Tibial nerve (tissue), 4 donors: Measurements from ENCODE around the gene CHST14.

Source experiments
- EP300 ChIP-seq, 2 donors: sonication (generic); formaldehyde crosslinking; IDR thresholded peaks; one replicate each; pipeline ENCODE4 v1.6.1; 2017; ENCODE audit warnings: antibody characterized with exemption in 2 of 2, mild to moderate bottlenecking in 1 of 2
- POLR2A ChIP-seq, 2 donors: fragments of 450-650 bp; IDR thresholded peaks; one replicate each; pipeline ENCODE4 v1.6.1; 2017; ENCODE audit warnings: antibody characterized with exemption in 2 of 2, mild to moderate bottlenecking in 2 of 2, moderate library complexity in 2 of 2
- TF ChIP-seq, protein P1 (sequence below), 5 experiments: fragments of 200-600 bp in 3 of 5; fragments of 450-650 bp in 2 of 5; sonication (generic) in 3 of 5; IDR thresholded peaks; one replicate each; pipeline ENCODE4 v1.5.1; 2016 to 2019; ENCODE audit warnings: antibody characterized with exemption in 5 of 5, mild to moderate bottlenecking in 3 of 5, moderate library complexity in 2 of 5

DNA sequence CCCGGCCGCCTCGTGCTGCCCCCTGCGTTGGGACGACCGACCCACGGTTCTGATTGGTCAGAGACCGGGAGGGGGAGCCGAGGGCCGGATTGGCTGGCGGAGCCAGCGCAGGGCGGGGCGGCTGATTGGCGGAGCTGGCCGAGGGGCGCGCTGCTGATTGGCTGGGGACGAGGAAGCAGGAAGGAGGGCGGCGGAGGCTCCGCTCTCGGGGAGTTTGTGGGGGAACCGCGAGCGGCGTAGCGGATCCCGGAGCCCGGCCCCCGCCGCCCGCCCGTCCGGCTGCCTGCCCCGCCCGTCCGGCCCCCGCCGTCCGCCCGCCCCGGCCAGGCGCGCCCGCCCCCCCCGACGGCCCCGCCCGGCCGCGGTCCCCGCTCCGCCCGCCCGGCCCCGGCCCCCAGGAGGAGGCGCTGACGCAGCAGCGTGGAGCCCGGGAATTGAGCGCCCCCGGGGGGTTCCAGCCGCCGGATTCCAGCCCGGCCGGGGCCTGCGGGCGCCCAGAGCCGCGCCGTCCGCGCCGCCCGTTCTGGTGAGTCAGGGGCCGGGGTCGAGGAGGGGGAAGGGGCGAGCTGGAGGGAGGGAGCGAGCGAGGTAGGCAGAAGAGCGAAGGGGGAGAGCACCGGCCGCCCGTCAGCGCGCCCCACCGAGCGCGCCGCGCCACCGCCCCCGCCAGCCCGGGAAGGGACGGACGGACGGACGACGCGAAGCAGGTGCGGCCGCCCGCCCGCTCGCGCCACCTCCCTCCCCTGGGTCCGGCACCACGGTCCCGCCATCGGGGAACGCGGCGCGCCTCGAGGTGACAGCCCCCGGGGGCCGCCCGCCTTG is 29.8 kb upstream of the CHST14 start, which contains the start of gene BAHD1:
- TF ChIP-seq POLR2A (IDR thresholded peaks at IDR 0.05) (peak in 1 of 2 donors; percentile 37), EP300 (IDR thresholded peaks at IDR 0.05) (peak in 1 of 2 donors; percentile 38)
- TF ChIP-seq, protein P1, sequence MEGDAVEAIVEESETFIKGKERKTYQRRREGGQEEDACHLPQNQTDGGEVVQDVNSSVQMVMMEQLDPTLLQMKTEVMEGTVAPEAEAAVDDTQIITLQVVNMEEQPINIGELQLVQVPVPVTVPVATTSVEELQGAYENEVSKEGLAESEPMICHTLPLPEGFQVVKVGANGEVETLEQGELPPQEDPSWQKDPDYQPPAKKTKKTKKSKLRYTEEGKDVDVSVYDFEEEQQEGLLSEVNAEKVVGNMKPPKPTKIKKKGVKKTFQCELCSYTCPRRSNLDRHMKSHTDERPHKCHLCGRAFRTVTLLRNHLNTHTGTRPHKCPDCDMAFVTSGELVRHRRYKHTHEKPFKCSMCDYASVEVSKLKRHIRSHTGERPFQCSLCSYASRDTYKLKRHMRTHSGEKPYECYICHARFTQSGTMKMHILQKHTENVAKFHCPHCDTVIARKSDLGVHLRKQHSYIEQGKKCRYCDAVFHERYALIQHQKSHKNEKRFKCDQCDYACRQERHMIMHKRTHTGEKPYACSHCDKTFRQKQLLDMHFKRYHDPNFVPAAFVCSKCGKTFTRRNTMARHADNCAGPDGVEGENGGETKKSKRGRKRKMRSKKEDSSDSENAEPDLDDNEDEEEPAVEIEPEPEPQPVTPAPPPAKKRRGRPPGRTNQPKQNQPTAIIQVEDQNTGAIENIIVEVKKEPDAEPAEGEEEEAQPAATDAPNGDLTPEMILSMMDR (IDR thresholded peaks at IDR 0.05), result peak in 1 of 5 experiments; percentile 12
